ENCODE measurements around the gene MIPEP.

Gene MIPEP

DNA sequence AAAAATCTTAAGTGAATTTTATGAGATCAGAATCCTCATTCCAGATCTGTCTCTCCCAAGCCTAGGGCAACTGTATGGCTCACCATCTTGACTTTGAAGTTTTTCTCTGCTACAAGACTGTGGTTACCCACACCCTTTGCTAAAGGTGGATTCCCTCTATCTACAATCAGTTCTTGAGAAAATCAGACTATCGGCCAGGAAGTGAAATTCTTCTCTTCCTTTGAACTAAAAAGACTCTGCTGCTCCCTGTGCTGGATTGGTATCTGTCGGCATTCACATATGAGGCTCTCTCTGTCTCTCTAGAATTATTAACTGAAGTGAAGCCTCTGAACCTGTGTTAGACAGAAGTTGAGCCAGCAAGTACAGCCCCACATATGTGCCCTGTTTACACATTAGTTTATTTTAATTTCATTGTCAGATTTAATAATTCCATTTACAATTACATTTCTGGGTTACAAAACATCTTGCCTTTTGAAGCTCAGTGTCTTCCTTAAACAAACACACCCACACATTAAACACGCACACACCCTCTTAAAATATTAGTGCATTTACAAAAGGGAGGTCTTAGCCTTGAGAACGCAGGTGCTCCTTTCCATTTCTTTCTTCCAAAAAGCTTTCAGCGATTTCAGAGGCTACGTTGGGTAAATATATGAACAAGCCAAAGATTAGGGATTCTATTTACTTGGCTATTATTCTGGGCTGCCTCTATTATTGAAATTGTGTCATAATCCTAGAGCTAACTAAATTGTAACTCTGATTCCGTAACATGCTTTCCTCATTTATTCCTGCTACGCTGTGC lies 145.7 kb downstream of the MIPEP start:
- no peak for DNase-seq

GRCh38 chr13:23741879-23742510 lies 147.2 kb downstream of the MIPEP start:
- no peak for DNase-seq

GRCh38 chr13:23740002-23740401 lies 149.2 kb downstream of the MIPEP start:
- no peak for DNase-seq

GRCh38 chr13:23739596-23739995 lies 149.6 kb downstream of the MIPEP start:
- no peak for DNase-seq

DNA sequence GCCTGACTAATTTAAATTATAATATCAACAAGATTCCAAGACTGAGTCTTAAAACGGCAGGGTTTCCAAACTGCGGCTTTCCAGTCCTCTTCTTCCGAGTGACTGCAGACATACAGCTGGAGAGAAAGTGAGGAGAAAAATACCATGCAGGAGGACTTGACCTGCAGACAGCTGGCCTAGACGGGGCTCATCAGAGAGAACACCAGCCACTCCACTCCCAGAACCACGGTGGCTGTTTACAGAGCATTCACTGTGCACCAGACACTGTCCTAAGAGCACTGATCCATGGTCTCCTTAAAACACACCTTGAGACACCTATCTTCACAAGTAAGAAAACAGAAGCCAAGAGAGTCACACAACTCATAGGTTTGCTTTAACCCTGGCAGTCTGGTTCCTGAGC lies 152.7 kb downstream of the MIPEP start:
- no peak for DNase-seq

DNA sequence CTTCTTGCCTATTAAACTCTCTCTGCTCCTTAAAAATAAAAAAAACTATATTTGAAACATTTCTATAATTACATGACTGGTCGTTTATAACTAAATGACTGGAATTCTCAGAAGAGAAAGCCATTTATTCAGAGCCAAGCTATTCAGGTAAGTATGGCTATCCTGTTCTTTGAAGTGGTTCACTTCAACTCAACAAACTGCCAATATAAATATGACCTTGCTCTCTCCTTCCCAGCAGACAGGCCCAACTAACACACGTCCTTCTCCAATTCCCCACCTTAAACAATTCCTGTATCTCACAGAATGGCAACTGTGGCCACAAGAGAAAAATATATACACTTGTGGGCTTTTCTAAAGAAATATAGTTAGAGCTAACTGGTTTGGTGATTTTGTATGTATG lies 153.9 kb downstream of the MIPEP start:
- no peak for DNase-seq

DNA sequence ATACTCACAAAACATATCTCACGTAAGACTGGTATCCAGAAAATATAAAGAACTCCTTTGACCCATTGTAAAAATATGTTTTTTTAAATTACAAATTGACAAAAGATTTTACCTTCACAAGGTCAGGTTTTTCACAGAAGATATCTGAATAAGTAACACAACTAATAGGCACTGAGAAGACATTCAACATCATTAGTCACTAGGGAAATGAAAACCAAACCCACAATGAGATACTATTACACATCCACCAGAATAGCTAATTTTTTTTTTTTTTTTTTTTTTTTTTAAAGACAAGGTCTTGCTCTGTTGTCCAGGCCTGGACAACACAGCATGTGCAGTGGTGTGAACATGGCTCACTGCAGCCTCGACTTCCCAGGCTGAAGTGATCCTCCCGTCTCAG lies 157.5 kb downstream of the MIPEP start:
- no peak for DNase-seq

- no peak for DNase-seq
These were observed 158.9 kb downstream of the MIPEP start for GRCh38 chr13:23730251-23730650.

DNA sequence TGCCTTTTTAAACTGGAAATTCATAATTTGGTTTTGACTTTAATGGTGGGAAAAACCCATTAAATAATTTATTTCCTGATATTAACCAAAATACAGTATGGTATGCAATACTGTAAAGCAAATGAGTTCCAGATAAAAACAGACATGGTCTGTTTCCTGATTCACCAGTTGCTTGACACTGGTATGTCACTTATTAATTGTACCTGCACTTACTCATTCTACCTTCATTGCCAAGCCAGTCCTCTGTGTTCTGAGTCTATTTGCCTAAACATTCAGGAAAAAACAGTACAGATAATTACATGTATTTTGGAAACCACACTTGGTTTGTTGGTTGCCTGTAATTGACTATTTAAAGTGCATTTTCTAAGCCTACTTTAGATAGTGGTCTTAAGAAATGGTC lies 159.7 kb downstream of the MIPEP start:
- no peak for DNase-seq

DNA sequence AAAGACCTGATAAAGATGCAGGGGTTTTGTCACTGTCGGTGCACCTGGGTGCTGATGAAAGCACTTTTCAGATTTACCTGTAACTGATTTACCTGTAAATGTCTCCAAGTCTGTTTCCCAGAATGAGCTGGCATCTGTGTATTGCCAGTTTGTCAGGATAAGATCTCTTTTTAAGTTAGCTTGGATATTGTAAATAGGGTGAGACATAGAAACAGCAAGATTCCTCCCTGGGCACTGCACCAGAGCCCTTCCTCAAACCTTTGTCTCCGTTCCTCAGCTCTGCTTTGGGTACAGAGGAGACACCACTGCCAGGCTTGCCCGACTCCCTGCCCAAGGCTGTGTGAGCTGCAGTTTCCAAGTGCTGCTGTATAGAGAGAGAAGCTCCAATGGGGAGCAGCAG lies 160.4 kb downstream of the MIPEP start:
- no peak for DNase-seq

GRCh38 chr13:23725922-23726321 lies 163.3 kb downstream of the MIPEP start:
- DNase-seq: no peak

DNA sequence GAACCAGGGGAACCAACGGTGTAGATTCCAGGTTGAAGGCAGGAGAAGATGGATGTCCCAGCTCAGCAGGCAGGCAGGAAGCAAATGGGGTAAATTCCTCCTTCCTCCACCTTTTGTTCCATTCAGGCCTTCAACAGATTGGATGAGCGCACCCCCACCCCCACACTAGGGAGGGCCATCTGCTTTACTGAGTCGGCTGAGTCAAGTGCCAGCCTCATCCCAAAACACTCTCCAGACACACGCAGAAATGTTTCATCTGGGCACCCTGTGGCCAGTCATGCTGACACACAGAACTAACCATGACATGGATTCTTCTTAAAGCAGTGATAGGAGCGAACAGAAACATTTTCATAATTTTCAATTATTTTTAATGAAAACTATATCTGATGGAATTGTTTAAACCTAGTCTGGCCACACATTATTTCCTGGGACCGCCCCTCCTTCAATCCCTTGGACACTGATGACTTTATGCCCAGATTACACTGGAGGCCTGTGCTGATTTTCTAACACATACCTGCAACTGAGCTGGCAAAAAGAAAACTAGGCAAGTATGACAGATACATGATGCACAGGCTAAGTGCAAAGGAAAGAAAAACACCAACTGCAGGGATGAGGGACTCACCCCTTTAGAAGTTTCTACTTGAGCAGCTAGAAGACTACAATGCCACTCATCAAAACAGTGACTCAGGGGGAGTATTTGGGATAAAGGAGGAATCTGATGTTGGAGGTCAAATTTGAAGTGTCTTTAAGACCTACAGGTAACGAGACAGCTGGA lies 164.8 kb downstream of the MIPEP start:
- DNase-seq: no peak

GRCh38 chr13:23723471-23723870 lies 165.7 kb downstream of the MIPEP start:
- no peak for DNase-seq

DNA sequence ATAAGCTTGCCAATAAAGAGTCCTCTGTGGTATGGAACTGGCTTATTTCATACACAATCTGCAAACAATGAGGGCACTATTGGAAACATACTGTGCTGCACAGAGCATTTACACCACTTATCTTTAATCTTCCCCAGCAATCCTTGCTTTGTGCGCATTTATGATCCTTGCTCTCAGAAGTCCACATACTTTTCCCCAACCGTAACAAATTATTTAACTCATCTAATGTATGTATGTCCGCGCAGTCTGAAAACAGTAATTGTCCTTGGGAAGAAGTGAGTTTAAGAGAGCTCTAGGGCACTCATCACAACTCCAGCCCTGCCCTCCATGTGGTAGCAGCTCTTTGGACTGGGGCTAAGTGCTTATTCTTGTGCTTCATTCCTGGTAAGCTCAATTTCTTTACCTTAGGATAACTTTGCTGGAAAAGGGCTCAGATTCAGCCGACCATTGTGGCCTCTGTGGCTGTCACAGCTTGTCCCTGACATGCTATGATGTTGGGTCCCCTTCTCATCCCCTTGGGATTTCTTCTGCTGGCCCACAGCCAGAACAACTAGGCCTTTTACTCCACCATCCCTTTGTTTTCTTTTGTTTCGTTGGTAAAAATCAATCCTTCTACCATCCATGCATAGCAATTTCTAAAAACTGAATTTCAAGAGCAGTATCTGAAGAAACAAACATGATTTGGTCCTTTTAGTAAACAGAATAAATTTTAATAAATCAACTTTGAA lies 166.3 kb downstream of the MIPEP start:
- DNase-seq: no peak

- no peak for DNase-seq
These were observed 170.2 kb downstream of the MIPEP start for GRCh38 chr13:23718996-23719395.

- DNase-seq: no peak
These were observed 172.8 kb downstream of the MIPEP start for GRCh38 chr13:23716401-23716800.

DNA sequence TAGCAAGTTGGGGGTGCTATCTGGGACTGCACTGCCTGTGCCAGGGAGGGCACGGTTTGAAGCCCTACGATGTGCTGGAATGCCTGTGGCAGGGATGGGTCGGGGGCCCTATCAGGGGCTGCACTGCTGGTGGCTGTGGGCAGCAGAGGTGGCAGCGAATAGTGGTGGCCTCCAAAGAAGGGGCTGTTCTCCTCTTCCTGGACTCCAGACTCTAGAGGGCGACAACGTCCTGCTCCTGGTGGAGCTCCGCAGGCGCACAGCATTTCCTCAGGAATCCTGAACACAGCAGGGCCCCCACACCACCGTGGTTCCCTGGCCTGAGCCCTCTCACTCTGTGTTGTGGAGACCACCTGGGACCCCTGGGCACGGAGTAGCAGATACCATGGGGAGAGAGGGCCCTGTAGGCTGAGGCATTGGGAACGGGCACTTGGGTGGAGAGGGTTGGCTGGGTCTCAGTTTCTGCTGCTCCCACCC lies 173.4 kb downstream of the MIPEP start:
- no peak for DNase-seq

- DNase-seq: no peak
These were observed 174.0 kb downstream of the MIPEP start for GRCh38 chr13:23715092-23715761.

- no peak for DNase-seq
These were observed 174.5 kb downstream of the MIPEP start for GRCh38 chr13:23714672-23715071.

GRCh38 chr13:23711355-23711754 lies 177.8 kb downstream of the MIPEP start:
- no peak for DNase-seq

GRCh38 chr13:23710366-23710765 lies 178.8 kb downstream of the MIPEP start:
- DNase-seq: no peak

DNA sequence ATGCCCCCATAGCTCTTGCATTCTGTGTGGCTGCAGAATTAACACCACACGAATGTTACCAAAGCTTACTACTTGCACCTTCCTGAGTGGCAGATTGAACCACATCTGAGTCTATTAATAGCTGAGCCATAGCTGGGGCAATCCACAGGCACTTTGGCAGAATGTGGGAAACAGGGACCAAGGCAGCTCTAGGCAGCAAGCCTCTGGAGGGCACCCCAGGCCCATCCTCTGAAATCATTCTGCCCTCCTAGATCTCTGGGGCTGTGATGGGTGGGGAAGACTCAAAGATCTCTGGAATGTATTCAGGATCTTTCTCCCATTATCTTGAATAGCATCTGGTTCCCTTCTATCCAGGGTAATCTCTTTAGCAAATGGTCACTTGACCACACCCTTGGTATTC lies 179.7 kb downstream of the MIPEP start:
- no peak for DNase-seq
